HepG2 (cell line): ENCODE results near the gene FKBP8. TPM values are rescaled to one million over a fixed set of nuclear protein-coding genes. Genes with fewer than 3 reads are reported as not detected.

Experiments used
- ADNP ChIP-seq: sonication (generic); formaldehyde crosslinking; IDR thresholded peaks from 2 replicates; pipeline ENCODE4 v1.4.0; 2020; ENCODE audit warnings: missing genetic modification reagents
- AGO2 ChIP-seq: fragments of 200-400 bp; formaldehyde crosslinking; optimal IDR thresholded peaks from 2 replicates; pipeline ENCODE3; 2017; ENCODE audit warnings: mild to moderate bottlenecking, low read depth, low read length, moderate library complexity
- ARNTL ChIP-seq: sonication (generic); formaldehyde crosslinking; IDR thresholded peaks from 2 replicates; pipeline ENCODE4 v1.4.0; 2020; ENCODE audit warnings: mild to moderate bottlenecking, missing genetic modification reagents
- EEA1 ChIP-seq: sonication (generic); formaldehyde crosslinking; IDR thresholded peaks from 2 replicates; pipeline ENCODE4 v1.5.1; 2020; ENCODE audit warnings: mild to moderate bottlenecking, missing genetic modification reagents, borderline replicate concordance
- GLI4 ChIP-seq: sonication (generic); formaldehyde crosslinking; IDR thresholded peaks from 2 replicates; pipeline ENCODE4 v1.5.1; 2020; ENCODE audit warnings: missing genetic modification reagents, mild to moderate bottlenecking, moderate library complexity, borderline replicate concordance
- GZF1 ChIP-seq: sonication (generic); formaldehyde crosslinking; IDR thresholded peaks from 2 replicates; pipeline ENCODE4 v1.5.1; 2020; ENCODE audit warnings: mild to moderate bottlenecking, missing genetic modification reagents
- HNRNPUL1 ChIP-seq: fragments of 200-400 bp; formaldehyde crosslinking; IDR thresholded peaks from 2 replicates; pipeline ENCODE4 v1.6.1; 2017; ENCODE audit warnings: low read depth, mild to moderate bottlenecking, low read length, moderate library complexity
- HOXA3 ChIP-seq: sonication (generic); formaldehyde crosslinking; IDR thresholded peaks from 2 replicates; pipeline ENCODE4 v1.5.0; 2020; ENCODE audit warnings: missing genetic modification reagents
- MATR3 ChIP-seq: sonication (generic); formaldehyde crosslinking; IDR thresholded peaks from 2 replicates; pipeline ENCODE4 v1.4.0; 2020; ENCODE audit warnings: missing genetic modification reagents
- NR3C1 ChIP-seq: sonication (generic); formaldehyde crosslinking; IDR thresholded peaks from 2 replicates; pipeline ENCODE4 v1.4.0; 2020; ENCODE audit warnings: missing genetic modification reagents
- ONECUT2 ChIP-seq: sonication (generic); formaldehyde crosslinking; IDR thresholded peaks from 2 replicates; pipeline ENCODE4 v1.4.0; 2020; ENCODE audit warnings: missing genetic modification reagents
- PHF8 ChIP-seq: sonication (generic); formaldehyde crosslinking; IDR thresholded peaks from 2 replicates; pipeline ENCODE4 v1.5.0; 2020; ENCODE audit warnings: missing genetic modification reagents
- PPARG ChIP-seq: conservative IDR thresholded peaks from 2 replicates; pipeline ENCODE4 v1.6.1; 2016; ENCODE audit warnings: missing biosample characterization, missing genetic modification reagents
- SAP130 ChIP-seq: IDR thresholded peaks from 2 replicates; pipeline ENCODE4 v1.6.1; 2016; ENCODE audit warnings: low read depth
- SMARCC2 ChIP-seq: fragments of 450-650 bp; IDR thresholded peaks from 2 replicates; pipeline ENCODE4 v1.6.1; 2017; ENCODE audit warnings: antibody characterized with exemption, mild to moderate bottlenecking
- TAF15 ChIP-seq: fragments of 200-400 bp; formaldehyde crosslinking; IDR thresholded peaks from one replicate; pipeline ENCODE4 v1.6.1; 2018; ENCODE audit warnings: mild to moderate bottlenecking, low read depth, low read length; ENCODE audit not compliant: poor library complexity, severe bottlenecking
- ZNF30 ChIP-seq: sonication (generic); formaldehyde crosslinking; IDR thresholded peaks from 2 replicates; pipeline ENCODE4 v1.5.0; 2020; ENCODE audit warnings: mild to moderate bottlenecking, missing genetic modification reagents
- ZNF317 ChIP-seq: sonication (generic); formaldehyde crosslinking; IDR thresholded peaks from 2 replicates; pipeline ENCODE4 v1.5.0; 2020; ENCODE audit warnings: mild to moderate bottlenecking, missing genetic modification reagents
- ZNF496 ChIP-seq: sonication (generic); formaldehyde crosslinking; IDR thresholded peaks from 2 replicates; pipeline ENCODE4 v1.8.1; 2023; ENCODE audit warnings: mild to moderate bottlenecking, moderate library complexity, missing genetic modification reagents; ENCODE audit not compliant: insufficient replicate concordance
- ZNF644 ChIP-seq: IDR thresholded peaks from 2 replicates; pipeline ENCODE4 v1.6.1; 2016; ENCODE audit warnings: low read depth
- ZNF678 ChIP-seq: sonication (generic); formaldehyde crosslinking; IDR thresholded peaks from 2 replicates; pipeline ENCODE4 v1.4.0; 2020; ENCODE audit warnings: mild to moderate bottlenecking, missing genetic modification reagents
- polyA plus RNA-seq, 8 experiments: library from polyadenylated mRNA; depleted of rRNA in 3 of 8; stranded (reverse) in 7 of 8; unstranded in 1 of 8; fragments of >200 nt; fragmentation: Illumina TruSeq in 4 of 8; extraction: Trizol in 4 of 8; gene quantifications; 2 replicates each; pipeline versions ENCODE4 v1.2.1 to v1.2.3, GENCODE V29; 2011 to 2016; ENCODE audit warnings: low read depth in 4 of 8, missing spikeins in 1 of 8, mixed read lengths in 1 of 8; ENCODE audit not compliant: insufficient read depth in 1 of 8
- total RNA-seq, 5 experiments: library from RNA; depleted of rRNA; stranded (reverse); fragments of >200 nt; fragmentation: Illumina TruSeq; extraction: Trizol; gene quantifications; 2 replicates each; pipeline ENCODE4 v1.2.3, GENCODE V29; 2016; ENCODE audit warnings: low read depth in 1 of 5
- TF ChIP-seq, protein P1 (sequence below): sonication (generic); formaldehyde crosslinking; IDR thresholded peaks from 2 replicates; pipeline ENCODE4 v1.4.0; 2020; ENCODE audit warnings: low read depth, mild to moderate bottlenecking, missing genetic modification reagents
- TF ChIP-seq, protein P2 (sequence below): sonication (generic); formaldehyde crosslinking; IDR thresholded peaks from 2 replicates; pipeline ENCODE4 v1.5.1; 2020; ENCODE audit warnings: missing genetic modification reagents, mild to moderate bottlenecking, borderline replicate concordance
- TF ChIP-seq, protein P3 (sequence below): sonication (generic); formaldehyde crosslinking; IDR thresholded peaks from 2 replicates; pipeline ENCODE4 v1.4.0; 2020; ENCODE audit warnings: missing genetic modification reagents
- TF ChIP-seq, protein P4 (sequence below): sonication (generic); formaldehyde crosslinking; IDR thresholded peaks from 2 replicates; pipeline ENCODE4 v1.4.0; 2020; ENCODE audit warnings: missing genetic modification reagents

Gene FKBP8
- total and polyA plus RNA-seq, 2 of the 13 experiments (the other 11 are each of a cell fraction or from before 2014, with no cell fraction given), result 81.7 to 93.9 TPM

DNA sequence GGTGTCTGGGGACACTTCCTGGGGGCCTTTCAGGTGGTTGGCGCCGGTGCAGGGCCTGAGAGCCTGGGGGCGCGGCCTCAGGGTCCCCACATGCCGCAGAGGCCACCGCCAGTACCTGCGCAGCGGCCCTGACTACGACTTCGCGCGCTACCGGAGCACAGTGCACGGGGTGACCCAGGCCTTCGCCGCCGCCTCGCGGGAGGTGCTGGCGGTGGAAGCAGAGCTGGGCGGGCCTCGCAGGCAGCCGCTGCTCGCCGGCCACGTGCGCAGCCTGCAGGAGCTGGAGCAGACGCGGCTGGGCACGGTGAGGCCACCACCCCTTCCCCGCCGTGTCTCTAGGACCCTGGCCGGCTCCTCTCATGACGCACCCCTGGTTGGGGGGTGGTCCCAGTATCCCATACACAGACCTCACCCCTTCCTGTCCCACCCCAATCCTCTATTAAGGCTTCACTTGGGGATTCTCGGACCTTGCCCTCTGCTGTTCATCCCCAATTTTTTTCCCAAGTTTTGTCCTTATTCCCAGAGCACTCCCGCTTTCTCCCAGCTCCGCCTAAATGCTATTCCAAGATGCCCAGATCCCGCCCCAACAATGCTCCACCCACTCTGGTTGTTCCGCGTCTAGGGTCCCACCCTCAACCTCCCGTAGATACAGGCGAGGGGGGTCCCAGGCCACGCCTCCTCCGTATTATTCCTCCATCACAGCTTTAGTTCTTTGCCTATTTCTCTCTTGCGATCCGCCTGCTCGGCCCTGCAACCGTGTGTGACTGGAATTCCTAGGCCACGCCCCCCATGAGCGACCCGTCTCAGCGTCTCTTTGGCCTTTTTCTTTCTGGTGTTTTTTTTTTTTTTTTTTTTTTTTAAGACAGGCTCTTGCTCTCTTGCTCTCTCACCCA, 46.3 kb upstream of the FKBP8 start (continued):
- peak; percentile 95 for TF ChIP-seq EEA1
- TF ChIP-seq ZNF30 (CRISPR knock-in tag), result peak; percentile 79; the same call in 1 of the 2 replicates
- no peak for TF ChIP-seq SMARCC2
- TF ChIP-seq ZNF644 (CRISPR knock-in tag), result 0 out of 2 replicates have a peak, but pooled peaks have one; percentile 38
- TF ChIP-seq, protein P1, sequence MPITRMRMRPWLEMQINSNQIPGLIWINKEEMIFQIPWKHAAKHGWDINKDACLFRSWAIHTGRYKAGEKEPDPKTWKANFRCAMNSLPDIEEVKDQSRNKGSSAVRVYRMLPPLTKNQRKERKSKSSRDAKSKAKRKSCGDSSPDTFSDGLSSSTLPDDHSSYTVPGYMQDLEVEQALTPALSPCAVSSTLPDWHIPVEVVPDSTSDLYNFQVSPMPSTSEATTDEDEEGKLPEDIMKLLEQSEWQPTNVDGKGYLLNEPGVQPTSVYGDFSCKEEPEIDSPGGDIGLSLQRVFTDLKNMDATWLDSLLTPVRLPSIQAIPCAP (CRISPR knock-in tag), result peak; percentile 92; the same call in 1 of the 2 replicates
- peak; percentile 88 for TF ChIP-seq ARNTL (CRISPR knock-in tag)
- TF ChIP-seq HNRNPUL1, result no peak
- no peak for TF ChIP-seq NR3C1
- no peak for TF ChIP-seq ADNP
- peak; percentile 92 for TF ChIP-seq AGO2
- TF ChIP-seq ZNF496 (CRISPR knock-in tag), result no peak
- TF ChIP-seq, protein P2, sequence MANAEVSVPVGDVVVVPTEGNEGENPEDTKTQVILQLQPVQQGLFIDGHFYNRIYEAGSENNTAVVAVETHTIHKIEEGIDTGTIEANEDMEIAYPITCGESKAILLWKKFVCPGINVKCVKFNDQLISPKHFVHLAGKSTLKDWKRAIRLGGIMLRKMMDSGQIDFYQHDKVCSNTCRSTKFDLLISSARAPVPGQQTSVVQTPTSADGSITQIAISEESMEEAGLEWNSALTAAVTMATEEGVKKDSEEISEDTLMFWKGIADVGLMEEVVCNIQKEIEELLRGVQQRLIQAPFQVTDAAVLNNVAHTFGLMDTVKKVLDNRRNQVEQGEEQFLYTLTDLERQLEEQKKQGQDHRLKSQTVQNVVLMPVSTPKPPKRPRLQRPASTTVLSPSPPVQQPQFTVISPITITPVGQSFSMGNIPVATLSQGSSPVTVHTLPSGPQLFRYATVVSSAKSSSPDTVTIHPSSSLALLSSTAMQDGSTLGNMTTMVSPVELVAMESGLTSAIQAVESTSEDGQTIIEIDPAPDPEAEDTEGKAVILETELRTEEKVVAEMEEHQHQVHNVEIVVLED (CRISPR knock-in tag), result no peak; the same call in 1 of the 2 replicates
- TF ChIP-seq ZNF678 (CRISPR knock-in tag), result peak; percentile 99
- TF ChIP-seq TAF15, result no peak
- no peak for TF ChIP-seq MATR3
- 0 out of 2 replicates have a peak, but pooled peaks have one; percentile 10 for TF ChIP-seq PHF8 (CRISPR knock-in tag)
- TF ChIP-seq ONECUT2 (CRISPR knock-in tag), result no peak; the same call in 1 of the 2 replicates
- peak; percentile 57 for TF ChIP-seq SAP130 (CRISPR knock-in tag)
- TF ChIP-seq GLI4 (CRISPR knock-in tag), result peak; percentile 84
- TF ChIP-seq, protein P3, sequence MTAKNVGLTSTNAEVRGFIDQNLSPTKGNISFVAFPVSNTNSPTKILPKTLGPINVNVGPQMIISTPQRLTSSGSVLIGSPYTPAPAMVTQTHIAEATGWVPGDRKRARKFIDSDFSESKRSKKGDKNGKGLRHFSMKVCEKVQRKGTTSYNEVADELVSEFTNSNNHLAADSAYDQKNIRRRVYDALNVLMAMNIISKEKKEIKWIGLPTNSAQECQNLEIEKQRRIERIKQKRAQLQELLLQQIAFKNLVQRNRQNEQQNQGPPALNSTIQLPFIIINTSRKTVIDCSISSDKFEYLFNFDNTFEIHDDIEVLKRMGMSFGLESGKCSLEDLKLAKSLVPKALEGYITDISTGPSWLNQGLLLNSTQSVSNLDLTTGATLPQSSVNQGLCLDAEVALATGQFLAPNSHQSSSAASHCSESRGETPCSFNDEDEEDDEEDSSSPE (CRISPR knock-in tag), result peak; percentile 92
- peak; percentile 91 for TF ChIP-seq HOXA3 (CRISPR knock-in tag)
- no peak for TF ChIP-seq PPARG (CRISPR knock-in tag)
- TF ChIP-seq ZNF317 (CRISPR knock-in tag), result peak; percentile 66; the same call in 1 of the 2 replicates
- TF ChIP-seq, protein P4, sequence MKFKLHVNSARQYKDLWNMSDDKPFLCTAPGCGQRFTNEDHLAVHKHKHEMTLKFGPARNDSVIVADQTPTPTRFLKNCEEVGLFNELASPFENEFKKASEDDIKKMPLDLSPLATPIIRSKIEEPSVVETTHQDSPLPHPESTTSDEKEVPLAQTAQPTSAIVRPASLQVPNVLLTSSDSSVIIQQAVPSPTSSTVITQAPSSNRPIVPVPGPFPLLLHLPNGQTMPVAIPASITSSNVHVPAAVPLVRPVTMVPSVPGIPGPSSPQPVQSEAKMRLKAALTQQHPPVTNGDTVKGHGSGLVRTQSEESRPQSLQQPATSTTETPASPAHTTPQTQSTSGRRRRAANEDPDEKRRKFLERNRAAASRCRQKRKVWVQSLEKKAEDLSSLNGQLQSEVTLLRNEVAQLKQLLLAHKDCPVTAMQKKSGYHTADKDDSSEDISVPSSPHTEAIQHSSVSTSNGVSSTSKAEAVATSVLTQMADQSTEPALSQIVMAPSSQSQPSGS (CRISPR knock-in tag), result peak; percentile 42; the same call in 1 of the 2 replicates
- peak; percentile 88; the same call in 1 of the 2 replicates for TF ChIP-seq GZF1 (CRISPR knock-in tag)
